ENCODE results near the gene SLC6A11. TPM values are rescaled to one million over a fixed set of nuclear protein-coding genes. Genes with fewer than 3 reads are reported as not detected.

The SLC6A11 gene
- total RNA-seq, 2 experiments from 2014 or later = not detected

GRCh38 chr3:10822708-10823515 lies 6.9 kb downstream of the SLC6A11 start:
- Histone ChIP-seq H3K4me3 (ENCODE audit: low read depth, low read length, poor library complexity, severe bottlenecking) (no peak overlapping the region), H3K9me2 (ENCODE audit: insufficient read depth, low read length) (no peaks in the 10 kb centered on the region), H3K79me2 (ENCODE audit: insufficient read depth, low read depth, low read length) (no peaks in the 10 kb centered on the region), H3K4me2 (ENCODE audit: low read length) (no peak overlapping the region), H3K4me1 (ENCODE audit: insufficient read depth, low read length, poor library complexity, severe bottlenecking) (no peaks in the 10 kb centered on the region), H4K20me1 (ENCODE audit: insufficient read depth, low read length) (no peaks in the 10 kb centered on the region), H3K9me3 (ENCODE audit: low read length) (no peaks in the 10 kb centered on the region), H3K27ac (ENCODE audit: low read depth, low read length, poor library complexity, severe bottlenecking) (no peak overlapping the region), H2AFZ (ENCODE audit: low read length) (no peak overlapping the region), H3K36me3 (ENCODE audit: insufficient read depth, low read length) (no peaks in the 10 kb centered on the region)
- TF ChIP-seq CTCF (conservative IDR thresholded peaks at IDR 0.05; ENCODE audit: low read length) (no peak), EZH2phosphoT487 (IDR thresholded peaks at IDR 0.05; ENCODE audit: borderline replicate concordance, low read depth, low read length) (no peak)
- no TSS peak for BruUV-seq (replicated peaks)
- no peak for DNase-seq (ENCODE audit: low spot score)
- ChIA-PET POLR2A (no interaction called here), CTCF (ENCODE audit: unreplicated experiment) (no interaction called here)
- intact Hi-C loops (cut with micrococcal nuclease; ENCODE audit: unreplicated experiment) = no loop called here

- no peak overlapping the region for H2AFZ ChIP-seq (ENCODE audit: low read length)
- no peak overlapping the region for H3K27ac ChIP-seq (ENCODE audit: low read depth, low read length, poor library complexity, severe bottlenecking)
- no peaks in the 10 kb centered on the region for H3K9me2 ChIP-seq (ENCODE audit: insufficient read depth, low read length)
- TF ChIP-seq CTCF (conservative IDR thresholded peaks at IDR 0.05; ENCODE audit: low read length) = no peak
- TF ChIP-seq EZH2phosphoT487 (IDR thresholded peaks at IDR 0.05; ENCODE audit: borderline replicate concordance, low read depth, low read length) = no peak
- no peak overlapping the region for H3K4me3 ChIP-seq (ENCODE audit: low read depth, low read length, poor library complexity, severe bottlenecking)
- intact Hi-C loops (cut with micrococcal nuclease; ENCODE audit: unreplicated experiment) = no loop called here
- DNase-seq (ENCODE audit: low spot score) = no peak
- H4K20me1 ChIP-seq (ENCODE audit: insufficient read depth, low read length) = no peaks in the 10 kb centered on the region
- CTCF ChIA-PET (ENCODE audit: unreplicated experiment) = no interaction called here
- no peak overlapping the region for H3K4me2 ChIP-seq (ENCODE audit: low read length)
- H3K4me1 ChIP-seq (ENCODE audit: insufficient read depth, low read length, poor library complexity, severe bottlenecking) = no peaks in the 10 kb centered on the region
- H3K36me3 ChIP-seq (ENCODE audit: insufficient read depth, low read length) = no peaks in the 10 kb centered on the region
- POLR2A ChIA-PET = no interaction called here
- H3K79me2 ChIP-seq (ENCODE audit: insufficient read depth, low read depth, low read length) = no peaks in the 10 kb centered on the region
- H3K9me3 ChIP-seq (ENCODE audit: low read length) = no peaks in the 10 kb centered on the region
- BruUV-seq (replicated peaks) = no TSS peak
Observed at GRCh38 chr3:10823516-10823818, 7.4 kb downstream of the SLC6A11 start.

- BruUV-seq (replicated peaks) = no TSS peak
- H3K9me3 ChIP-seq (ENCODE audit: low read length) = no peaks in the 10 kb centered on the region
- CTCF ChIA-PET (ENCODE audit: unreplicated experiment) = no interaction called here
- no peak for DNase-seq (ENCODE audit: low spot score)
- H3K4me1 ChIP-seq (ENCODE audit: insufficient read depth, low read length, poor library complexity, severe bottlenecking) = no peaks in the 10 kb centered on the region
- POLR2A ChIA-PET = interaction anchor here (0.7 kb wide), 1 partner anchor 339 kb away, joined by 3 read pairs; no protein-coding TSS in a partner anchor
- no peaks in the 10 kb centered on the region for H3K79me2 ChIP-seq (ENCODE audit: insufficient read depth, low read depth, low read length)
- no peak overlapping the region for H3K4me3 ChIP-seq (ENCODE audit: low read depth, low read length, poor library complexity, severe bottlenecking)
- H3K4me2 ChIP-seq (ENCODE audit: low read length) = no peak overlapping the region
- H3K36me3 ChIP-seq (ENCODE audit: insufficient read depth, low read length) = no peaks in the 10 kb centered on the region
- H3K27ac ChIP-seq (ENCODE audit: low read depth, low read length, poor library complexity, severe bottlenecking) = no peak overlapping the region
- no peak for TF ChIP-seq EZH2phosphoT487 (IDR thresholded peaks at IDR 0.05; ENCODE audit: borderline replicate concordance, low read depth, low read length)
- TF ChIP-seq CTCF (conservative IDR thresholded peaks at IDR 0.05; ENCODE audit: low read length) = no peak
- H2AFZ ChIP-seq (ENCODE audit: low read length) = no peak overlapping the region
- intact Hi-C loops (cut with micrococcal nuclease; ENCODE audit: unreplicated experiment) = no loop called here
- no peaks in the 10 kb centered on the region for H4K20me1 ChIP-seq (ENCODE audit: insufficient read depth, low read length)
- H3K9me2 ChIP-seq (ENCODE audit: insufficient read depth, low read length) = no peaks in the 10 kb centered on the region
Observed at GRCh38 chr3:10824468-10824867, 8.4 kb downstream of the SLC6A11 start.

Measured in OCI-LY7 (cell line).